Left ventricle myocardium inferior (tissue), 1 donor: ENCODE data around the gene PSMD5. TPM values are rescaled to one million over a fixed set of nuclear protein-coding genes. Genes with fewer than 3 reads are reported as not detected.

Experiments
- DNase-seq: peaks from one replicate; pipeline ENCODE4 v3.0.0-alpha.2; 2020
- H3K27ac ChIP-seq: fragments of 200-600 bp; replicated peaks from 2 replicates; pipeline ENCODE4 v1.8.0; 2021
- H3K27me3 ChIP-seq: fragments of 200-600 bp; 2 replicates; pipeline ENCODE4 v1.8.0; 2021; ENCODE audit warnings: low read depth
- H3K36me3 ChIP-seq: fragments of 200-600 bp; 2 replicates; pipeline ENCODE4 v1.8.0; 2021
- H3K4me1 ChIP-seq: fragments of 200-600 bp; 2 replicates; pipeline ENCODE4 v1.8.0; 2021
- H3K4me3 ChIP-seq: fragments of 200-600 bp; 2 replicates; pipeline ENCODE4 v1.8.0; 2021; ENCODE audit warnings: mild to moderate bottlenecking, moderate library complexity
- H3K9me3 ChIP-seq: fragments of 200-600 bp; replicated peaks from 2 replicates; pipeline ENCODE4 v1.8.0; 2021
- intact Hi-C: fragments of 100-400 bp; cut with micrococcal nuclease; formaldehyde crosslinking; loops from one replicate; pipeline ENCODE4 v1.11.0; 2022
- long read RNA-seq: library from polyadenylated mRNA; unstranded; transcript quantifications from one replicate; pipeline ENCODE4 v2.0.0, GENCODE V29; 2021
- total RNA-seq: library from RNA; stranded (reverse); fragmentation: NEBNext Ultra II Directional; extraction: Animal tissue kit (Norgen Biotek cat#: 25700); gene quantifications from one replicate; pipeline ENCODE4 v1.2.1, GENCODE V29; 2021
- TF ChIP-seq, protein P1 (sequence below): fragments of 200-600 bp; IDR thresholded peaks from 2 replicates; pipeline ENCODE4 v1.8.0; 2021; ENCODE audit warnings: antibody characterized with exemption, mild to moderate bottlenecking, borderline replicate concordance
- donor health status: DM: no; HTN: yes; CAD: no; lungs with severe emphysema.

PSMD5 gene
- total RNA-seq = 16.2 TPM
- long read RNA-seq, transcript PSMD5-201 (10 exons, 3,443 nt) = major isoform, 36 of 39 reads
- long read RNA-seq, partial matches to known transcripts = 3 of 39 reads
- long read RNA-seq, other reads (novel, unspliced or antisense) = 0 of 39 reads

DNA sequence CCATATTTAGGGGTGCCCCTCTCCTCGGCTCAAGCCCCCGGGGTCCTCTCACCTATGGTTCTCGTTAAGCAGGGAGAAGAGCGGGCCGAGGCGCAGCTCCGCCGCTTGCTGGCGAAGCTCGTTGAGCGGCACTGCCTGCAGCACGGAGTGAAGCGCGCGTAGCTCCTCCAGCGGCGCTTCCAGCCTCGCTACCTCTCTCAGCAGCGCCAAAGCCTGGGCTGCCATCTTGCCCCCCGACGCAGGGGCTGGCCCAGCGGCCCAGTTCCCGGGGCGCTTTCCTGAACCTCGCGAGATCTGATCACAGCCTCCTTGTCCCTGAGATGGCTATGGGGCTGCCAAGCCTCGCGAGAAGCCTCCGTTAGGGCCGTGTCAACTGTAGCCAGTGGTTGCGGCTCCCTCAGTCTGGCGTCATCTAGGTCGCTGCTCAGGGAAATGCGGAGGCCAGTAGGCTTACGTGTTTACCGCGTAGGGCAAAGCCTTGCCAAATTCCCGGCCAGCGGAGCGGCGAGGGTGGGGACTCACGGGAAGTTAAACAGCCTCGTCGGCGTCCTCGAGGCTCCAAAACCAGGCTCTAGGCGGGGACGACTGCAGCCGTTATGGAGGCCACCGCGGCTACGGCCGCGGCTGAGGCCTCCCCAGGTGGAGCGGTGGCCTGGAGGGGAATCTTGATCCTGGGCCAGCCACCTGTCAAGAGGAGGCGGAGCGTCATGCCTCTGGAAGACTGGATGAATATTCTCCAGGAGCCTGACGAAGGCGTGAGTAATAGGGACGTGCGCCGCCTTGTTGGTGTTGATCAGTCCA is at the start of gene PSMD5:
PSMD5 (minus strand) TSS at position 238 of the 801 bp plus-strand sequence; CDS start at position 225, 13 bp downstream.
- DNase-seq = peak; percentile 99
- peak within 1 kb of the TSS; percentile 90 for H3K4me3 ChIP-seq
- intact Hi-C loops = no loop called here
- TF ChIP-seq, protein P1, sequence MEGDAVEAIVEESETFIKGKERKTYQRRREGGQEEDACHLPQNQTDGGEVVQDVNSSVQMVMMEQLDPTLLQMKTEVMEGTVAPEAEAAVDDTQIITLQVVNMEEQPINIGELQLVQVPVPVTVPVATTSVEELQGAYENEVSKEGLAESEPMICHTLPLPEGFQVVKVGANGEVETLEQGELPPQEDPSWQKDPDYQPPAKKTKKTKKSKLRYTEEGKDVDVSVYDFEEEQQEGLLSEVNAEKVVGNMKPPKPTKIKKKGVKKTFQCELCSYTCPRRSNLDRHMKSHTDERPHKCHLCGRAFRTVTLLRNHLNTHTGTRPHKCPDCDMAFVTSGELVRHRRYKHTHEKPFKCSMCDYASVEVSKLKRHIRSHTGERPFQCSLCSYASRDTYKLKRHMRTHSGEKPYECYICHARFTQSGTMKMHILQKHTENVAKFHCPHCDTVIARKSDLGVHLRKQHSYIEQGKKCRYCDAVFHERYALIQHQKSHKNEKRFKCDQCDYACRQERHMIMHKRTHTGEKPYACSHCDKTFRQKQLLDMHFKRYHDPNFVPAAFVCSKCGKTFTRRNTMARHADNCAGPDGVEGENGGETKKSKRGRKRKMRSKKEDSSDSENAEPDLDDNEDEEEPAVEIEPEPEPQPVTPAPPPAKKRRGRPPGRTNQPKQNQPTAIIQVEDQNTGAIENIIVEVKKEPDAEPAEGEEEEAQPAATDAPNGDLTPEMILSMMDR = no peak
- H3K27me3 ChIP-seq = no peaks in the 10 kb centered on the region
- peaks cover 7% of the 10 kb centered on the region for H3K36me3 ChIP-seq
- peaks cover 70% of the 10 kb centered on the region for H3K4me1 ChIP-seq
- peak within 1 kb of the TSS; percentile 92 for H3K27ac ChIP-seq
- H3K9me3 ChIP-seq = no peaks in the 10 kb centered on the region

DNA sequence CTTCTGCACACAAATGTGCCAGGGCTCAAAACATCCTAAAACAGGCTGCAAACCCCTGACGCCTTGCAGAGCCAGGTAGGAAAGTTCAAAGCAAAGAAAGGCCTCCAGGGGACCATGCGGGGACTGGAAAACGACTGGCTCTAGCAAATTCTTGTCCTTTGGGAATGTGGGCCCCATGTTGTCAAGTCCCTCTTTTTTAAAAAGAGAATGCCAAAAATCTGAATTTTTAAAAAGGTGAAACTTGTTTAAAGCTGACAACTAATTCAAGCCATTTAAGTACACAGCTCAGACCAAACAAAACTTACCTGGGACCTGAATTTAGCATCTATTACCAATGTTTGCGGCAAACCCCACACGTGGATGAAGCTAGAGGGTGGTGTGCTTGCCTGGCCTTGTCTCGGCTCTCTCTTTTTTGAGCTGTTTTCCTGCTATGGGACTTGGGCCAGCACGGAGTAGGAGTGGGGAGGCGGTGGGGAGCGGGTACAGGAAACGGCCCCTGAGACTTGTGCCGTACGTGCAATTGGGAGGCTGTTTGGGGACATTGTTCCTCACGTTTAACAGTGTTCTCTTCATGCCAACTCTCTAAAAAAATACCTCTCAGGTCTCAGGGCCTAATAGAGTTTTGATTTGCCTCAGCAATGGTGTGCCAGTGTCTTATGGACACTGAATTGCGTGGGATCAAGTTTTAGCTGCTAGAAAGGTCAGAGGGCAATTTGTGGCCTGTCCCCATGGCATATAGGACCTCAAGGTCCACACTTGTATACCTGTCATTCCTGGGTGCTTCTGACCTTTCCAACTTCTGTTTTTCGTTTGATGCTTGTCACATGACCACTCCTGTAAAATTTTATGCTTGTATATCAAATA is 49.4 kb upstream of the PSMD5 start:
- intact Hi-C loops = no loop called here
- no peak overlapping the region for H3K27ac ChIP-seq
- no peaks in the 10 kb centered on the region for H3K36me3 ChIP-seq
- no peak for DNase-seq
- H3K27me3 ChIP-seq = no peaks in the 10 kb centered on the region
- TF ChIP-seq, protein P1 = no peak
- no peaks in the 10 kb centered on the region for H3K9me3 ChIP-seq
- H3K4me3 ChIP-seq = no peak overlapping the region
- H3K4me1 ChIP-seq = peaks cover 21% of the 10 kb centered on the region

DNA sequence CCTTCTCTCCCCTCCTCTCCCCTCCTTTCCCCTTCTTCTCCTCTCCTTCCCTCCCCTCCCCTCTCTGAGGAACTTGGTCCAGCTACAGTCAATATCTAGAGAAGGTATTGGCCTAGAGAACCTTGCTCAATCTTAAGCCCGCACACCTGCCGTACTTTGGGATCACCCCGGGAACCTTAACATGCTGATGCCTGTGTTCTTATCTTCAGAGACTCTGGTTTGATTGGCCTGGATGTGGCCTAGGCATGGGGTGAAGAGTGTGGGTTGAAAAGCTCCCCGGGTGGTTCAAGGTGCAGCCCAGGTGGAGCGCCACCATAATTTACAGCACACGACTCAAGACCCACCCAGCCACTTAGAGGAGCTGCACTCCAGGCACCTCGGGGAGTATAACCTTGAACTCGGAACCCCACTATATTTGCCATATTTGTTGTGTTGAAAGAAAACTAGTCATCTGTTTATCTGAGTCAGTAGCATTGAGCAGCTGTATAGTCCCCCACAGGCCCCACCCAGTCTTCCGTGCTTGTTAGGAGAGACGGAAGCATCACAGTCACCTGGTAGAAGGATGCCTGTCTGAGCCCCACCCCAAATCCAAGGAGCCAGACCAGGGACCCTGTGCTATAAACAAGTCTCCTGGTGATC is 48.6 kb upstream of the PSMD5 start:
- TF ChIP-seq, protein P1 = no peak
- intact Hi-C loops = no loop called here
- Histone ChIP-seq H3K4me3 (no peak overlapping the region), H3K9me3 (no peaks in the 10 kb centered on the region), H3K4me1 (peaks cover 16% of the 10 kb centered on the region), H3K27ac (no peak overlapping the region), H3K27me3 (no peaks in the 10 kb centered on the region), H3K36me3 (no peaks in the 10 kb centered on the region)
- no peak for DNase-seq

DNA sequence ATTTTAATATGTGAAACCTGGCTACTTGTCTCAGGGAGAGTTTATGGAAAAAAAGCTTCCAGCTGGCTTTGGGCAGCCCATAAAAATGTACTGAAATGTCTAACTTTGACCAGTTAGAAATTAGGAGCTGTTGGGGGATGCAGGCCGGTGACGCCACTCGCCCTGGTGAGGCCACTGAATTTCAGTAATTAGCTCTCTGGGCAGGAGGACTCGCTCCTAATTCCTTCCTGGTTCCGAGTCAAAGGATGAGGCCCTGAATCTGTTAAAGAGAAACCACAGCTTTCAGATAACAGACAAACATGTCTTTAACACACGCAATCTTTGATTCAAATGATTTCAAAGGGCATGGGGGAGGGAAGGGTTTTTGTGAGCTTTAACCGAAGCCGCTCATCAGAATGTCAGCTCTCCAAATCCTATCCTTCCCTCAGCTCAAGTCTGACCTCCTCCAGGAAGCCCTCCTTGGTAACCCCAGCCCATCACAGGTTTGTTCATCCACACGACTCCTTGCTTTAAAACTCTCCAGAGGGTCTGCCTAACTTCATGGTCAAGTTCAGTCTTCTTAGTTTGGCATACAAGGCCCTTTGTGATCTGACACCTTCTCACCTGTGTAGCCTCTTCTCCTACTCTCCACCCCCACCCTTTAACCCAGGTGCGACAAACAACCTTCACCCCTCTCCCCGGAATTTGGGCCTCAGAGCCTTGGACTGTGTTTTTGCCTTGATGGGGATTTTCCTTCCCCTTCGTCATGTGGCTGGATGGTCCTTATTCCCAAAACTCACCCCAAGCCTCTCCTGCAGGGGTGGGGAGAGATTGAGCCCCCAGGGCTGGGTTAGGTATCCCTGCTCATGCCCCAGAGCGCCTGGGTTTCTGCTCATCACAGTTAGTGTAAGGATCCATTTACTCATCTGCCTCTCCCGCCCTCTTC is 47.9 kb upstream of the PSMD5 start:
- no peak overlapping the region for H3K4me3 ChIP-seq
- TF ChIP-seq, protein P1 = no peak
- intact Hi-C loops = no loop called here
- H3K36me3 ChIP-seq = no peaks in the 10 kb centered on the region
- DNase-seq = no peak
- H3K9me3 ChIP-seq = no peaks in the 10 kb centered on the region
- H3K27ac ChIP-seq = peak overlapping the region; percentile 55
- no peaks in the 10 kb centered on the region for H3K27me3 ChIP-seq
- H3K4me1 ChIP-seq = peaks cover 16% of the 10 kb centered on the region
